HG03196 (cell line): Measurements from ENCODE around the gene TIGD3.

ENCODE experiments used
- ATAC-seq: cut with Tn5 transposase; IDR thresholded peaks from one replicate; pipeline ENCODE4 v1.9.1; 2021; ENCODE audit not compliant: unreplicated experiment

The TIGD3 gene, protein sequence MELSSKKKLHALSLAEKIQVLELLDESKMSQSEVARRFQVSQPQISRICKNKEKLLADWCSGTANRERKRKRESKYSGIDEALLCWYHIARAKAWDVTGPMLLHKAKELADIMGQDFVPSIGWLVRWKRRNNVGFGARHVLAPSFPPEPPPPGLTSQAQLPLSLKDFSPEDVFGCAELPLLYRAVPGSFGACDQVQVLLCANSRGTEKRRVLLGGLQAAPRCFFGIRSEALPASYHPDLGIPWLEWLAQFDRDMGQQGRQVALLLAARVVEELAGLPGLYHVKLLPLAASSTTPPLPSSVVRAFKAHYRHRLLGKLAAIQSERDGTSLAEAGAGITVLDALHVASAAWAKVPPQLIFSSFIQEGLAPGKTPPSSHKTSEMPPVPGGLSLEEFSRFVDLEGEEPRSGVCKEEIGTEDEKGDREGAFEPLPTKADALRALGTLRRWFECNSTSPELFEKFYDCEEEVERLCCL

DNA sequence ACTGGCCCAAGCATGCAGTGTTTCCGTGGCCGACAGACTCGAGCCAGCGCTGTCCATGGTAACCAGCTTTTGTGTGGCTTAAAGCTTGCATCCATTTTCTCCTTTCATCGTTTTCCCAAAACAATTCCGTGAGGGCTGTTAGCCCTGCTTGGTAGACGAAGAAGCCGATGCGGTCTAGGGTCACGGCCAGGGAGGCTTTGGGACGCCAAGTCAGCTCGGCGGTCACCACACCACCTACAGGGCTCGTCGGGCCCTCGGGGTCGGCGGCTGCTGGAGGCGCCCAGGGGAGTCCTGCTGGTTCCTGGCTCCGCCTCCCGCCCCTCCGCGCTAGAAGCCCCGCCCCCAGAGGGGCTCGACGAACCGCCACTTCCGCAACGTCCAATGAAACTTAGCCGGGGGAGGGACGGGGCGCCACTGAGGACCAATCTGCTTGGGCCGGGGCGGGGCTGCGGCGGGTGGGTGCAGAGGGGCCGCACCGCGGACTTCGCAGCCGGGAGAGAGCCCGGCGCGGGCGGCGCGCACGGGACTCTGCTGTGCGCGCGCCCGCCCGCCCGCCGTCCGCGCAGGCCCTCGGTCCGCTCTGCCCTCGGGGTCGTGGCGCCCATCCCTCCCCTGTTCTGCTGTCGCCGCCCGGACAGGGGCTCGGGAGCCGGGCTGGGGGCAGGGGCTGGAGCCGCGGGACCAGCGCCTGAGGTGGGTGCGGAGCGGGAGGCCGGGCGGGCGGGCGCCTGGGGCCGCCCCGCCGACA lies at the start of gene TIGD3:
TSS of gene TIGD3 (plus strand) at position 487 of the 748 bp plus-strand sequence. CDS start 1,058 bp downstream, outside the sequence.
- peak; percentile 79 for ATAC-seq

GRCh38 chr11:65305501-65306268 lies 48.9 kb upstream of the TIGD3 start:
- no peak for ATAC-seq

- no peak for ATAC-seq
Measured at GRCh38 chr11:65307298-65308229, 47.0 kb upstream of the TIGD3 start.

DNA sequence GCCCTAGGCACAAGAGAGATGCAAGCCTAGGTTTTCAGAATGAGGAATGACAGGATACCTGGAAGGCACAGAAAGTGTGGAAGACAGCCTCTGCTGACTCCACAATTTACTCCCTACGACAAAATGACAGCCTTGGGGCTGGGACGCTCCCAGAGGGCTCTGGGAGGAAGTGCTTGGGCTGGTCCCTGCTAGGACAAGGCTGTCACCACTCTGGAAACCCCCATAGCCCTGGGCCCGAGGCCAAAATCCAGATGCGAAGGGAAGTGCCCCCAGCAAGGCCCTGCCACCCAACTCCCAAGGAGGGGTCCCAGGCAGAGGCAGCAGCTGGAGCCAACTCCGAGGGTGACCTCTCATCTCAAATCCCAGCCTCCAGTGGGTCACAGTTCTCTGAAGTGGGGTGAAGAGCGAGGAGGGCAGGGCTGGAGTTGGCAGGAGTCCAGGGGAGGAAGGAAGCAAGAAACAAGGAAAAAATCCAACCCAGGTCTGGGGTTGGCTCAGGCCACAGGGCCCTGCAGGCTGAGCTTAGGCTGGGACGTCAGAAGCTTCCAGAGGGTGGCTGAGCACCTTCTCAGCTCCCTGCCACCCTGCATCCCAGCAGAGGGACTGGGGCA lies 46.2 kb upstream of the TIGD3 start:
- ATAC-seq, result no peak

DNA sequence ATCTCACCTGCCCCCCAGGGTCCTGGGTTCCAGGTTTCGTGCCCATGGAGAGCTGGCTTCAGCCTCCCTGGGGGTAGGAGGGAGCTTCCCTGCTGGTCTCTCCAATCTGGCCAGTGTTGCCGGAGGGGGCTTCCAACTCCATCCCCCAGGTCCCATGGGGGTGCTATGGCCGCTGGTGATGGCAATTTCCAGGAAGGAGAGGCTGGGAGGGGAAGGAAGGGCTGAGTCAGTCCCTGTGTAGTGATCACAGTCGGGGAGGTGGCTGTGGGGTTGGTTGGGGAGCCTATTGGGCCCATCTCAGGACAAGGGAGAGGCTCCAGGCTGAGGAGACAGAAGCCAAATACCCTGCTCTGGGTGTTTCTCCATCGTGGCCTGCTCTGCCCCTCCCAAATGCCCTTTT lies 45.5 kb upstream of the TIGD3 start:
- no peak for ATAC-seq

DNA sequence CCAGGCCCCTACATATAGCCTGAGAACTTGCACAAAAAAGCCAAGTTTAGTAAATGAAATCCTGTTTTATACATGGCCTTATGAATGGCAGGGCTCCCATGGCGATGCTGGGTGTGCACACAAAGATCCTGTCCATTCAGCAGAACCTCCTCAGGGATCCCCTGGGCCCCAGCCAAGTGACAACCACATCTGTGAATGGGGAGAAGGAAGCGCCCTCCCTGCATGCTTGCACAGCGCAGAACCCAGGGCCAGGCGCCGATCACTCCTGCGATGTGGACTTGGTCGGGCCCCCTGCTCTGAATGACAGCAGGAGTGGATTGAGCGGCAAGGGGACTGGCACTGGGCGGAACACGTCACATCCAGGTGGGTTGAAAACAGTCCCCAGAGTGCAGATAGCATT lies 44.3 kb upstream of the TIGD3 start:
- ATAC-seq, result no peak

DNA sequence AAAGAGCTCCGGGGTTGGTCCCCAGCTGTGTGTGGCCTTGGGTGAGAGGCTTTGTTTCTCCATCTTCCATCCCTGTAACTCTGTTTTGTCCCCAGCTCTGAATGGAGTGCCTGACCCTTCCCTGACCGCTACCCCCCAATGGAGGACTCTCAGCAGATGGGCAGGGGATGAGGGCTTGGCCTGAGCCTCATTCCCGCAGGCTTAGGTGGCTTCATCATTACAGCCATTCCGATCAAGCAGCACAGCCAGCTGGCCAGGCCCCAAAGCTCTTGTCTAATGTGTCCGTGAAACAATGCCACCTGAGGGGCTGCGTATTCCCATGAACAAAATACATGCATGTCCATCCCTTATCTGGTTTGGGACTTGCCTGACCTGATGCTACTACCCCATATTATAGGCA lies 43.8 kb upstream of the TIGD3 start:
- ATAC-seq, result no peak

- ATAC-seq, result no peak
Measured at GRCh38 chr11:65311170-65311678, 43.3 kb upstream of the TIGD3 start.

- peak; percentile 72 for ATAC-seq
Measured at GRCh38 chr11:65314501-65315203, 39.9 kb upstream of the TIGD3 start, which contains the start of gene CDC42EP2. Gene CDC42EP2 (plus strand): TSS chr11:65314866. CDS start chr11:65320899, 6,033 bp downstream.

GRCh38 chr11:65315204-65315865 lies 39.2 kb upstream of the TIGD3 start:
- peak; percentile 54 for ATAC-seq

DNA sequence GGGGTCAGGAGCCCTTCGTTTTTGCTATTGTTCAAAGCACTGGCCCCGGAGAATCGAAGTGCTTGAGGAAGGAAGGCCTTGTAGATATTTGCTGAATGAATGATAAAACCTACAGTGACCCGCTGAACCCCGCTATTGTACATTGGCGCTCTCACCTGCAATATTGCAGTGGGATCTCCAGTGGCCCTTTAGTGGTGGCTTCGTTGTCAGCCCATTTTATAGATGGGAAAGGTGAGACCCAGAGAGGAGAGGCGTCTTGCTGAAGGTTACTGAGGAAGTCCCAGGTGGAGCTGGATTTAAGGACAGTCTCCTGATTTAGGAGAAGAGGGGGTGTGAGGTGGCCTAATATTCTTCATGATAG lies 38.7 kb upstream of the TIGD3 start:
- no peak for ATAC-seq

DNA sequence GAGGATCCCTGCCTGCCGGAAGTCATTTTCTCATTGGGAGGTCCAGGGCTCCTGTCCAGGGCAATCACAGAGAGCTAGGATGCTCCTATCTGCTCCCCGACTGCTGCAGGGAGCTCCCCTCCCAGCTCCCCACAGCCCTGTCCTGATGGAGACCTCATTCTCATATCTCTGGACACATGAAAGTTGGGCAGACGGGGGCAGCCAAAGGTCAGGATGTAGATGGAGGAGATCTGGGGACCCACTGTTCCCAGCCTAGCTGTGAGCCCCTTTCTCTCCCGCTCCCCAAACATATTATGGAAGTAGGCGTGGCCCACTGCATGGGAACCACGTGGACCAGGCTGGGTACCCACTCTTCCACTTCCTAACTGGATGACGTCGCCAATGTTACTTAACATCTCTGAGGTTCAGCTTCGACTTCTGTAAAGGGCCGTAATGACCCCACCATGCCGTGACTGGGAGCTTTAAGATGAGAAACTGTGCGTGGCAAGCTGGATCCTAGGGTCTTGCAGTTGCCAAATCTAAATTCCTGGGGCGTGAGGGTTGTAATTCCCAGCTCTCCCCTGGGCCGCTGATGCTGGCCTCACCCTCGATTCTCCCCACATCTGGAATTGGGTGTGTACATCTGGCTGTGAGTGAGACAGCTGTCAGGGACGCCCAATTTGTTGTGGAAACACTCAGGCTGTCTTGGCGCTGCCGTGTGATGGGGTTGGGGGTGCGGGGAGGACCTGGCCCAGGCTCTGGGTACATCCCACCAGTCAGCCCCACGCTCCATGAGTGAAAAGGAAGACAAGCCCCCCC lies 38.1 kb upstream of the TIGD3 start:
- ATAC-seq, result no peak

DNA sequence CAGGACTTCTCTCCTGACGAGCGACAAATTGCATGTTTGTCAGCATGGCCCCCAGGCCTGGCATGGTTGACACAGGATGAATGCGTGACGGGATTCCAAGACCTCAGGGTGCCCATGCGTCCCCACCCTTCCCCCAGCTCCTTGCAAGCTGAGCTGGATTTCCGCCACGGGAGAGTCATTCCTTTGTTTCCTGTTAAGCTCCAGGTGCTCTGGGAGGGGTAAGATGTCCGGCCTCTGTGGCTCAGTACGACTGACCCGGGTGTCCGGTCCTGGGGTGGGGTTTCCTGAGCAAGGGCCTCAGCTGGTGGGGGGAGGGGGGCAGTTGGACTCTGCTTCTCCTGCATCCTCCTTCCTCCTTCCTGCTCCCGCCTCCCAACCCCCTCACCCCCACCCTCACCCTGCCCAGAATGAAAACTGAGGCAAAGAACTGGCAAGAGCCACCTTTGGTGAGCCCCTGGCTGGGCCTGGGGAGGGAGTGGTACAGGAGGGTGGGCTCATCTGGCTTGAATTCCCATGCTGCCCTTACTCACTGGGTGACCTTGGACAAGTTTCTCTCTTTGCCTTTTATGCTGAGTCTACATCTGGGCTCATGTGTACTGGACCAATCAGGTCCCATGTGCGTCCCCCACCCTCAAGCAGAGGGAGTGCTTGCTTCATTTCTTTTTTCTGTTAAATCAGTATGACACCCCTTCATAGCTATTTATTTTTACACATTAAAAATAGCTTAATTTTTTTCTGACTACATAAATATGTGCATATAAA lies 37.3 kb upstream of the TIGD3 start:
- no peak for ATAC-seq

GRCh38 chr11:65320386-65321075 lies 34.0 kb upstream of the TIGD3 start:
- no peak for ATAC-seq

GRCh38 chr11:65321076-65321475 lies 33.5 kb upstream of the TIGD3 start:
- no peak for ATAC-seq

- ATAC-seq, result no peak
Measured at GRCh38 chr11:65321828-65322485, 32.6 kb upstream of the TIGD3 start.
